Neural cell (in vitro differentiated cells): Measurements from ENCODE around the gene MRPS5. TPM values are rescaled to one million over a fixed set of nuclear protein-coding genes. Genes with fewer than 3 reads are reported as not detected.

Source experiments
- H2AFZ ChIP-seq: fragments of 200-600, 300-800 bp; sonication (generic), shearing (Covaris generic); 2 replicates; pipeline ENCODE4 v1.6.0; 2014; ENCODE audit warnings: low read depth, mild to moderate bottlenecking, antibody characterized with exemption, low read length, moderate library complexity
- H3F3A ChIP-seq: fragments of 200-600 bp; shearing (Covaris generic); 2 replicates; pipeline ENCODE4 v1.6.1; 2016; ENCODE audit warnings: mild to moderate bottlenecking, moderate library complexity, mixed read lengths, antibody characterized with exemption, low read length; ENCODE audit not compliant: insufficient read depth, poor library complexity, severe bottlenecking
- H3K27ac ChIP-seq: fragments of 200-600, 300-800 bp; sonication (generic), shearing (Covaris generic); 2 replicates; pipeline ENCODE4 v1.5.1; 2014; ENCODE audit warnings: mild to moderate bottlenecking, low read length, moderate library complexity
- H3K27me3 ChIP-seq: fragments of 300-800, 200-600 bp; sonication (generic), shearing (Covaris generic); 2 replicates; pipeline ENCODE4 v1.6.0; 2014; ENCODE audit warnings: mild to moderate bottlenecking, low read depth, low read length, moderate library complexity; ENCODE audit not compliant: insufficient read depth
- H3K36me3 ChIP-seq: fragments of 300-800, 200-600 bp; sonication (generic), shearing (Covaris generic); 2 replicates; pipeline ENCODE4 v1.5.1; 2014; ENCODE audit warnings: mild to moderate bottlenecking, antibody characterized with exemption, low read length, moderate library complexity; ENCODE audit not compliant: insufficient read depth
- H3K4me2 ChIP-seq: fragments of 300-800, 200-600 bp; sonication (generic), shearing (Covaris generic); 2 replicates; pipeline ENCODE4 v1.6.0; 2014; ENCODE audit warnings: mild to moderate bottlenecking, low read length
- H3K4me3 ChIP-seq: fragments of 300-800, 200-600 bp; sonication (generic), shearing (Covaris generic); 2 replicates; pipeline ENCODE4 v1.5.1; 2014; ENCODE audit warnings: mild to moderate bottlenecking, low read length, moderate library complexity
- H3K79me2 ChIP-seq: fragments of 200-600 bp; shearing (Covaris generic); replicated peaks from 2 replicates; pipeline ENCODE4 v1.6.0; 2014; ENCODE audit warnings: mild to moderate bottlenecking, low read length, moderate library complexity; ENCODE audit not compliant: insufficient read depth
- H3K9ac ChIP-seq: fragments of 300-800, 200-600 bp; sonication (generic), shearing (Covaris generic); 2 replicates; pipeline ENCODE4 v1.6.1; 2016; ENCODE audit warnings: mild to moderate bottlenecking, low read length, mixed read lengths
- H3K9me2 ChIP-seq: fragments of 200-600 bp; shearing (Covaris generic); 2 replicates; pipeline ENCODE4 v1.6.1; 2016; ENCODE audit warnings: mild to moderate bottlenecking, low read length, mixed read lengths; ENCODE audit not compliant: insufficient read depth
- H3K9me3 ChIP-seq: fragments of 200-600, 300-800 bp; sonication (generic), shearing (Covaris generic); 2 replicates; pipeline ENCODE4 v1.6.1; 2016; ENCODE audit warnings: mild to moderate bottlenecking, mixed run types, low read length, moderate library complexity, mixed read lengths
- H4K20me1 ChIP-seq: fragments of 200-600 bp; shearing (Covaris generic); 2 replicates; pipeline ENCODE4 v1.6.1; 2016; ENCODE audit warnings: mild to moderate bottlenecking, mixed run types; ENCODE audit not compliant: insufficient read depth
- CTCF ChIP-seq: fragments of 450-650 bp; IDR thresholded peaks from 2 replicates; pipeline ENCODE4 v1.5.1; 2014; ENCODE audit warnings: antibody characterized with exemption, mild to moderate bottlenecking, moderate library complexity; ENCODE audit not compliant: poor library complexity, severe bottlenecking
- EP300 ChIP-seq: fragments of 450-650 bp; conservative IDR thresholded peaks from 2 replicates; pipeline ENCODE4 v1.6.1; 2014; ENCODE audit warnings: antibody characterized with exemption, mild to moderate bottlenecking, moderate library complexity; ENCODE audit not compliant: poor library complexity, severe bottlenecking
- EZH2 ChIP-seq: fragments of 200-600, 300-800 bp; shearing (Covaris generic), sonication (generic); IDR thresholded peaks from 2 replicates; pipeline ENCODE4 v1.6.1; 2014; ENCODE audit warnings: antibody characterized with exemption, low read length, borderline replicate concordance, mild to moderate bottlenecking; ENCODE audit not compliant: insufficient read depth, poor library complexity, severe bottlenecking
- MXI1 ChIP-seq: fragments of 450-650 bp; conservative IDR thresholded peaks from 2 replicates; pipeline ENCODE4 v1.6.1; 2014; ENCODE audit warnings: antibody characterized with exemption, mild to moderate bottlenecking; ENCODE audit not compliant: poor library complexity, severe bottlenecking
- REST ChIP-seq: IDR thresholded peaks from 2 replicates; pipeline ENCODE4 v1.6.1; 2012; ENCODE audit warnings: borderline replicate concordance
- SMC3 ChIP-seq: fragments of 450-650 bp; conservative IDR thresholded peaks from 2 replicates; pipeline ENCODE4 v1.6.1; 2014; ENCODE audit warnings: antibody characterized with exemption, mild to moderate bottlenecking, moderate library complexity; ENCODE audit not compliant: poor library complexity
- TAF1 ChIP-seq: IDR thresholded peaks from 2 replicates; pipeline ENCODE4 v1.6.1; 2012; ENCODE audit warnings: low read depth
- polyA plus RNA-seq: library from polyadenylated mRNA; depleted of rRNA; stranded (reverse); fragments of >200 nt; gene quantifications from 2 replicates; pipeline ENCODE4 v1.2.3, GENCODE V29; 2014

Gene MRPS5
- polyA plus RNA-seq, 1 donor from 2014 or later, result 167 TPM

GRCh38 chr2:95043300-95044093 lies 78.1 kb downstream of the MRPS5 start:
- Histone ChIP-seq H4K20me1 (no peaks in the 10 kb centered on the region), H3K36me3 (no peaks in the 10 kb centered on the region), H3K27me3 (no peaks in the 10 kb centered on the region), H3K4me3 (no peak overlapping the region), H3K9me2 (no peaks in the 10 kb centered on the region), H3F3A (no peaks in the 10 kb centered on the region), H3K27ac (no peak overlapping the region), H3K9me3 (peaks cover 9% of the 10 kb centered on the region), H3K4me2 (no peak overlapping the region), H3K79me2 (no peaks in the 10 kb centered on the region), H2AFZ (no peak overlapping the region), H3K9ac (no peak overlapping the region)
- no peak for TF ChIP-seq MXI1
- no peak for TF ChIP-seq SMC3

- Histone ChIP-seq H3K27ac (no peak overlapping the region), H3K27me3 (no peaks in the 10 kb centered on the region), H2AFZ (no peak overlapping the region), H3K4me3 (no peak overlapping the region), H3K36me3 (no peaks in the 10 kb centered on the region), H3F3A (no peaks in the 10 kb centered on the region), H3K9ac (no peak overlapping the region), H3K9me2 (no peaks in the 10 kb centered on the region), H3K9me3 (peaks cover 4% of the 10 kb centered on the region), H4K20me1 (no peaks in the 10 kb centered on the region), H3K4me2 (no peak overlapping the region), H3K79me2 (no peaks in the 10 kb centered on the region)
- no peak for TF ChIP-seq MXI1
- TF ChIP-seq CTCF, result no peak
- TF ChIP-seq EP300, result no peak
- TF ChIP-seq SMC3, result no peak
- TF ChIP-seq EZH2, result no peak
- TF ChIP-seq REST, result no peak
- no peak for TF ChIP-seq TAF1
Observed at GRCh38 chr2:95042472-95043271, 78.9 kb downstream of the MRPS5 start.
